ENCODE results near the gene INO80. TPM values are rescaled to one million over a fixed set of nuclear protein-coding genes. Genes with fewer than 3 reads are reported as not detected.

The INO80 gene
- total RNA-seq, 1 experiment from 2014 or later, result 38.4 TPM

DNA sequence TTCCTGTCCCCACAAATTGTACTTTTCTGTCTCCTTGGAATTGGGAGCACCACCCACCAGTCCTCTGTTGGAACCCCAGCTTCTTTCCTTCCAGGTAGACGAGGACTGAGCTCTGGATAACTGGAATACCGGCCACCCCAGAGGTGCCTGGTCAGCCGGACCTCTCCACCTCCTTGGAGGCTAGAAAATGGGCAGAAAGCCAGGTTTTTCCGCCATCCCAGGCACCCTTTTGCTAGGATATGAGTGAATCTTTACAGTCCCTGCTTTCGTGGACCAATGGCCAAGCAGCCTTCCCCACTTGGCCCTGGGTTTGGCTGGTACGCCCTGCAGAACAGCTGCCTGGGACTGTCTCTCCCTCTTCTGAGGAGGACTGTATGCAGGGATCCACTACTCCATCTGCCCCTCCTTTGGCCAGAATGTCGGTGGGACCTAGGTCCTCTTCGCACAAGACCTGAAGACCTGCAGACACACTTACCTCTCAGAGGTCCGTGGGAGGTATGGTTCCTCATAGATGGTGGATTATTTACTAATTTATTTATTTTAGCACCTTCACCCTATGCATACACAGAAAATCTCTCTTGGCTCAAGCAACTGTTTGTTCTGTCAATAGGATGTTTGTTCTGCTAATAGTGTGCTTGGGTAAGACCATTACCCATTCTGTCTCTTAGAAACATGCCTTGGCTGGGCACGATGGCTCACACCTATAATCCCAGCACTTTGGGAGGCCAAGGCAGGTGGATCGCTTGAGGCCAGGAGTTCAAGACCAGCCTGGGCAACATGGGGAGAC, 171.4 kb downstream of the INO80 start:
- ChIA-PET CTCF (no interaction called here), POLR2A (ENCODE audit: unreplicated experiment) (no interaction called here)
- Histone ChIP-seq H3K4me2 (ENCODE audit: low read length) (no peak overlapping the region), H2AFZ (ENCODE audit: low read length) (no peak overlapping the region), H3K27me3 (ENCODE audit: low read length) (no peaks in the 10 kb centered on the region), H3K9ac (ENCODE audit: low read length) (no peak overlapping the region), H3K4me1 (ENCODE audit: insufficient read depth, low read length) (peaks cover 19% of the 10 kb centered on the region), H3K27ac (ENCODE audit: low read length) (no peak overlapping the region), H3K9me2 (replicated peaks; ENCODE audit: low read length) (no peaks in the 10 kb centered on the region), H3F3A (ENCODE audit: low read length, unreplicated experiment) (no peaks in the 10 kb centered on the region), H4K20me1 (ENCODE audit: low read length) (no peaks in the 10 kb centered on the region), H3K79me2 (ENCODE audit: low read length) (no peaks in the 10 kb centered on the region), H3K9me3 (ENCODE audit: low read length) (no peaks in the 10 kb centered on the region), H3K36me3 (ENCODE audit: low read depth, low read length) (no peaks in the 10 kb centered on the region), H3K4me3 (ENCODE audit: low read length) (no peak overlapping the region)
- TF ChIP-seq EZH2phosphoT487 (IDR thresholded peaks at IDR 0.05; ENCODE audit: borderline replicate concordance, low read length) (no peak), EZH2 (IDR thresholded peaks at IDR 0.05; ENCODE audit: low read length, unreplicated experiment) (no peak)
- TF ChIP-seq, protein P1, sequence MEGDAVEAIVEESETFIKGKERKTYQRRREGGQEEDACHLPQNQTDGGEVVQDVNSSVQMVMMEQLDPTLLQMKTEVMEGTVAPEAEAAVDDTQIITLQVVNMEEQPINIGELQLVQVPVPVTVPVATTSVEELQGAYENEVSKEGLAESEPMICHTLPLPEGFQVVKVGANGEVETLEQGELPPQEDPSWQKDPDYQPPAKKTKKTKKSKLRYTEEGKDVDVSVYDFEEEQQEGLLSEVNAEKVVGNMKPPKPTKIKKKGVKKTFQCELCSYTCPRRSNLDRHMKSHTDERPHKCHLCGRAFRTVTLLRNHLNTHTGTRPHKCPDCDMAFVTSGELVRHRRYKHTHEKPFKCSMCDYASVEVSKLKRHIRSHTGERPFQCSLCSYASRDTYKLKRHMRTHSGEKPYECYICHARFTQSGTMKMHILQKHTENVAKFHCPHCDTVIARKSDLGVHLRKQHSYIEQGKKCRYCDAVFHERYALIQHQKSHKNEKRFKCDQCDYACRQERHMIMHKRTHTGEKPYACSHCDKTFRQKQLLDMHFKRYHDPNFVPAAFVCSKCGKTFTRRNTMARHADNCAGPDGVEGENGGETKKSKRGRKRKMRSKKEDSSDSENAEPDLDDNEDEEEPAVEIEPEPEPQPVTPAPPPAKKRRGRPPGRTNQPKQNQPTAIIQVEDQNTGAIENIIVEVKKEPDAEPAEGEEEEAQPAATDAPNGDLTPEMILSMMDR (conservative IDR thresholded peaks at IDR 0.05; ENCODE audit: low read depth, low read length), result no peak
- intact Hi-C loops (cut with micrococcal nuclease), result loop anchor here (5.0 kb wide), 1 partner anchor 37 kb away; no protein-coding TSS in a partner anchor
- no peak for DNase-seq
- BruUV-seq (replicated peaks), result no TSS peak
- ATAC-seq, result no peak

DNA sequence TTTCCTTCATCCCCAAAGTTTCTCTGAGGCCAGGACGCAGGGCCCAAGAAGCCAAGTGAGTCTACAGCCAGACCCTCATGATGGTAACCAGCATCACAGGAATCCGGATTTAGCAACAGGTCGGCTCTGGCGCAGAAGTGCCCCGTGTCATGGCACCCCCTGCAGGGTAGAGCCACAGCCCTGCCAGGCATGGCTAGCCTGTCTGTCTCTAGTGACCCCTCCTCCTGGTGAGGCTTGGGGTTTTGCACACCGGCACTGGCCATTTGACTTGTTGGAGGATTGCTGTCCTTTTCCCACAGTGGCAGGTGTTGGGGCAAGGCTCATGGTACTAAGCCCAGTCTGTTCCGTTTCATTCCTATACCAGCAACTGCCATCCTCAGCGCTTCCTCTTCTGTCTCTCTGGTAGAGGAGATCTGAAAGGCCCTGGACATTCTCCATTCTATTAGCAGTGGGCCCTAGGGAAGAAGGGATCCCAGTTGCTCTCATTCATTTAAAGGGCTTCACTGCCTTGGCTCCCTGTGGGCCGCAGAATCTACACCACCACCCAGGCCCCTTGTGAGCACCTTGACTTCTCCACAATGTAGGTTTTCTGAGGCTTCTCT, 172.2 kb downstream of the INO80 start:
- intact Hi-C loops (cut with micrococcal nuclease), result loop anchor here (5.0 kb wide), 1 partner anchor 37 kb away; no protein-coding TSS in a partner anchor
- Histone ChIP-seq H3K27ac (ENCODE audit: low read length) (no peak overlapping the region), H3K4me2 (ENCODE audit: low read length) (no peak overlapping the region), H3K4me1 (ENCODE audit: insufficient read depth, low read length) (peaks cover 19% of the 10 kb centered on the region), H3K79me2 (ENCODE audit: low read length) (no peaks in the 10 kb centered on the region), H3K36me3 (ENCODE audit: low read depth, low read length) (no peaks in the 10 kb centered on the region), H4K20me1 (ENCODE audit: low read length) (no peaks in the 10 kb centered on the region), H3K9me3 (ENCODE audit: low read length) (no peaks in the 10 kb centered on the region), H3K27me3 (ENCODE audit: low read length) (no peaks in the 10 kb centered on the region), H2AFZ (ENCODE audit: low read length) (no peak overlapping the region), H3F3A (ENCODE audit: low read length, unreplicated experiment) (no peaks in the 10 kb centered on the region), H3K4me3 (ENCODE audit: low read length) (no peak overlapping the region), H3K9me2 (replicated peaks; ENCODE audit: low read length) (no peaks in the 10 kb centered on the region), H3K9ac (ENCODE audit: low read length) (no peak overlapping the region)
- no peak for TF ChIP-seq EZH2 (IDR thresholded peaks at IDR 0.05; ENCODE audit: low read length, unreplicated experiment)
- TF ChIP-seq, protein P1 (conservative IDR thresholded peaks at IDR 0.05; ENCODE audit: low read depth, low read length), result no peak
- no peak for TF ChIP-seq EZH2phosphoT487 (IDR thresholded peaks at IDR 0.05; ENCODE audit: borderline replicate concordance, low read length)
- ChIA-PET POLR2A (ENCODE audit: unreplicated experiment) (no interaction called here), CTCF (no interaction called here)
- BruUV-seq (replicated peaks), result no TSS peak
- DNase-seq (no peak), ATAC-seq (no peak)
